ENCODE results near the gene CNIH4. TPM values are rescaled to one million over a fixed set of nuclear protein-coding genes. Genes with fewer than 3 reads are reported as not detected.
"Not testable (repeated sequence)": the region's sequence is repeated elsewhere in the genome, so short reads cannot be mapped to it uniquely, and the experiment has no call there.

The CNIH4 gene
- total RNA-seq, 1 experiment from 2014 or later = 96.1 TPM

GRCh38 chr1:224333939-224334786 is 22.5 kb upstream of the CNIH4 start:
- DNase-seq = no peak
- Histone ChIP-seq H3K4me3 (ENCODE audit: insufficient read depth, low read depth, low read length) (no peak overlapping the region), H3K27me3 (ENCODE audit: control insufficient read depth, insufficient read depth, low read length) (no peaks in the 10 kb centered on the region), H3K36me3 (replicated peaks; ENCODE audit: control insufficient read depth, insufficient read depth, low read length) (no peaks in the 10 kb centered on the region)

GRCh38 chr1:224338150-224338838 is 18.4 kb upstream of the CNIH4 start:
- H3K27me3 ChIP-seq (ENCODE audit: control insufficient read depth, insufficient read depth, low read length) = no peaks in the 10 kb centered on the region
- H3K4me3 ChIP-seq (ENCODE audit: insufficient read depth, low read depth, low read length) = no peak overlapping the region
- DNase-seq = no peak
- H3K36me3 ChIP-seq (replicated peaks; ENCODE audit: control insufficient read depth, insufficient read depth, low read length) = no peaks in the 10 kb centered on the region

GRCh38 chr1:224339442-224340033 is 17.1 kb upstream of the CNIH4 start:
- Histone ChIP-seq H3K27me3 (ENCODE audit: control insufficient read depth, insufficient read depth, low read length) (no peaks in the 10 kb centered on the region), H3K4me3 (ENCODE audit: insufficient read depth, low read depth, low read length) (no peak overlapping the region), H3K36me3 (replicated peaks; ENCODE audit: control insufficient read depth, insufficient read depth, low read length) (no peaks in the 10 kb centered on the region)
- no peak for DNase-seq

GRCh38 chr1:224340453-224341384 is 16.0 kb upstream of the CNIH4 start:
- not testable (repeated sequence) for H3K36me3 ChIP-seq (replicated peaks; ENCODE audit: control insufficient read depth, insufficient read depth, low read length); H3K27me3 ChIP-seq (ENCODE audit: control insufficient read depth, insufficient read depth, low read length)
- DNase-seq = peak; percentile 81
- H3K4me3 ChIP-seq (ENCODE audit: insufficient read depth, low read depth, low read length) = peak overlapping the region; percentile 42

GRCh38 chr1:224343679-224344078 is 13.0 kb upstream of the CNIH4 start:
- no peak overlapping the region for H3K4me3 ChIP-seq (ENCODE audit: insufficient read depth, low read depth, low read length)
- no peaks in the 10 kb centered on the region for H3K27me3 ChIP-seq (ENCODE audit: control insufficient read depth, insufficient read depth, low read length)
- no peak for DNase-seq
- H3K36me3 ChIP-seq (replicated peaks; ENCODE audit: control insufficient read depth, insufficient read depth, low read length) = no peaks in the 10 kb centered on the region

GRCh38 chr1:224348137-224348536 is 8.5 kb upstream of the CNIH4 start:
- H3K27me3 ChIP-seq (ENCODE audit: control insufficient read depth, insufficient read depth, low read length) = no peaks in the 10 kb centered on the region
- DNase-seq = no peak
- H3K36me3 ChIP-seq (replicated peaks; ENCODE audit: control insufficient read depth, insufficient read depth, low read length) = no peaks in the 10 kb centered on the region
- no peak overlapping the region for H3K4me3 ChIP-seq (ENCODE audit: insufficient read depth, low read depth, low read length)

GRCh38 chr1:224349716-224350115 is 7.0 kb upstream of the CNIH4 start:
- DNase-seq; H3K36me3 ChIP-seq (replicated peaks; ENCODE audit: control insufficient read depth, insufficient read depth, low read length); H3K4me3 ChIP-seq (ENCODE audit: insufficient read depth, low read depth, low read length); H3K27me3 ChIP-seq (ENCODE audit: control insufficient read depth, insufficient read depth, low read length): not testable (repeated sequence)

GRCh38 chr1:224352436-224353085 is 4.1 kb upstream of the CNIH4 start:
- not testable (repeated sequence) for DNase-seq; H3K36me3 ChIP-seq (replicated peaks; ENCODE audit: control insufficient read depth, insufficient read depth, low read length); H3K4me3 ChIP-seq (ENCODE audit: insufficient read depth, low read depth, low read length); H3K27me3 ChIP-seq (ENCODE audit: control insufficient read depth, insufficient read depth, low read length)

- H3K36me3 ChIP-seq (replicated peaks; ENCODE audit: control insufficient read depth, insufficient read depth, low read length) = no peaks in the 10 kb centered on the region
- no peak for DNase-seq
- no peaks in the 10 kb centered on the region for H3K27me3 ChIP-seq (ENCODE audit: control insufficient read depth, insufficient read depth, low read length)
- no peak overlapping the region for H3K4me3 ChIP-seq (ENCODE audit: insufficient read depth, low read depth, low read length)
Observed at GRCh38 chr1:224353975-224354925, 2.4 kb upstream of the CNIH4 start.

GRCh38 chr1:224357626-224358124 is 996 bp downstream of the CNIH4 start:
- DNase-seq = peak; percentile 22
- Histone ChIP-seq H3K27me3 (ENCODE audit: control insufficient read depth, insufficient read depth, low read length) (no peaks in the 10 kb centered on the region), H3K36me3 (replicated peaks; ENCODE audit: control insufficient read depth, insufficient read depth, low read length) (no peaks in the 10 kb centered on the region; the same call in 1 of the 2 replicates), H3K4me3 (ENCODE audit: insufficient read depth, low read depth, low read length) (peak overlapping the region; percentile 87)

GRCh38 chr1:224358237-224358636 is 1.6 kb downstream of the CNIH4 start:
- H3K4me3 ChIP-seq (ENCODE audit: insufficient read depth, low read depth, low read length) = peak overlapping the region; percentile 87
- DNase-seq = no peak
- no peaks in the 10 kb centered on the region; the same call in 1 of the 2 replicates for H3K36me3 ChIP-seq (replicated peaks; ENCODE audit: control insufficient read depth, insufficient read depth, low read length)
- H3K27me3 ChIP-seq (ENCODE audit: control insufficient read depth, insufficient read depth, low read length) = no peaks in the 10 kb centered on the region

GRCh38 chr1:224359207-224359606 is 2.5 kb downstream of the CNIH4 start:
- H3K4me3 ChIP-seq (ENCODE audit: insufficient read depth, low read depth, low read length) = no peak overlapping the region
- peaks cover under 1% of the 10 kb centered on the region for H3K36me3 ChIP-seq (replicated peaks; ENCODE audit: control insufficient read depth, insufficient read depth, low read length)
- no peak for DNase-seq
- no peaks in the 10 kb centered on the region for H3K27me3 ChIP-seq (ENCODE audit: control insufficient read depth, insufficient read depth, low read length)

GRCh38 chr1:224368409-224368808 is 11.7 kb downstream of the CNIH4 start:
- no peaks in the 10 kb centered on the region for H3K27me3 ChIP-seq (ENCODE audit: control insufficient read depth, insufficient read depth, low read length)
- no peak for DNase-seq
- no peak overlapping the region for H3K4me3 ChIP-seq (ENCODE audit: insufficient read depth, low read depth, low read length)
- peaks cover 16% of the 10 kb centered on the region for H3K36me3 ChIP-seq (replicated peaks; ENCODE audit: control insufficient read depth, insufficient read depth, low read length)
